Stomach (tissue), 4 donors: ENCODE results near the gene TAS1R1.

ENCODE experiments used
- CTCF ChIP-seq, 7 experiments: fragments of 450-650 bp in 4 of 7; fragments of 200-600 bp in 3 of 7; sonication (generic) in 3 of 7; IDR thresholded peaks; one replicate each; pipeline ENCODE4 v1.5.1; 2016 to 2019; ENCODE audit warnings: antibody characterized with exemption in 7 of 7, control low read depth in 2 of 7, mild to moderate bottlenecking in 1 of 7
- POLR2AphosphoS5 ChIP-seq, 3 donors: sonication (generic); formaldehyde crosslinking; IDR thresholded peaks; one replicate each; pipeline ENCODE4 v1.6.1; 2016; ENCODE audit warnings: antibody characterized with exemption in 3 of 3

DNA sequence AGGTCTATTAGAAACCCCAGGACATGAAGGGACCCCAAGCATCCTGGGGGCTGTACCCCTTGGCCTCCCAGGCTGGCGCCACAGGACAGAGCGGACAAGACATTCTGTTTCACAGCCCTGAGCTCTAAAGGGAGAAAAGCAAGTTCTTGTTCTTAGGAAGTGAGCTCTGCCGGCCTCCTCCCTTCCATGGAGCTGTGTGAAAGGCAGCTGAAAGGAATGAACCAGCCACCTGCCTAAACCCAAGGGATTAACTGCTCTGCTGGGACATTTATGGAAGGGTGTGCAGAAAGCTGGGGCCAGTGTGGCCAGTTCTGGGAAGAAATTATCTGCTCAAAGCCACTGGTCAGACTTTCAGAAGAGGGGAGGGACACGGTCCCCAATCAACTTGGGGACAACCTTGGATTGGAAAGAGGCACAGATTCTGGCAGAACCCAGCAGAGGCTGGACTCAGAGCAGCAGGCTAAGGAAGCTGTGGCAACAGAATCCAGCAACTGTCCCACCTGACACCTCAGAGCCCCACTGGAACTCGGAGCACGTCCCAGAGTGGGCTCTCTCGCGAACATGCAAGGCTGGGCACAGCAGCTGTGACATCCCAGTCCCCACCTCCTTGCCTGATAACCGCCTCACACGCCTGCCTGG, 45.4 kb downstream of the TAS1R1 start:
- no peak for TF ChIP-seq POLR2AphosphoS5 (IDR thresholded peaks at IDR 0.05)
- TF ChIP-seq CTCF (IDR thresholded peaks at IDR 0.05) = no peak
